Mesothelial cell of epicardium (in vitro differentiated cells): ENCODE results near the gene SLC9A9. TPM values are rescaled to one million over a fixed set of nuclear protein-coding genes. Genes with fewer than 3 reads are reported as not detected.

ENCODE experiments used
- DNase-seq, 2 experiments: peaks; one replicate each; pipeline ENCODE4 v3.0.0; 2021; ENCODE audit warnings: low spot score in 2 of 2; ENCODE audit not compliant: unreplicated experiment in 2 of 2
- H3K27ac Mint-ChIP-seq: 2 replicates; pipeline ENCODE4 v1.8.0; 2021; ENCODE audit warnings: mixed read lengths
- H3K27me3 Mint-ChIP-seq: 2 replicates; pipeline ENCODE4 v1.8.0; 2021; ENCODE audit warnings: low read depth, mixed read lengths
- H3K36me3 Mint-ChIP-seq: 2 replicates; pipeline ENCODE4 v1.8.0; 2021; ENCODE audit warnings: mixed read lengths
- H3K4me1 Mint-ChIP-seq: 2 replicates; pipeline ENCODE4 v1.8.0; 2021; ENCODE audit warnings: mixed read lengths
- H3K4me3 Mint-ChIP-seq: 2 replicates; pipeline ENCODE4 v1.8.0; 2021; ENCODE audit warnings: mild to moderate bottlenecking, moderate library complexity, mixed read lengths
- H3K9me3 Mint-ChIP-seq: 2 replicates; pipeline ENCODE4 v1.8.0; 2021; ENCODE audit warnings: mixed read lengths
- total RNA-seq: library from RNA; stranded (reverse); gene quantifications from 3 replicates; pipeline ENCODE4 v1.2.1, GENCODE V29; 2021
- TF ChIP-seq, protein P1 (sequence below): fragments of 200-600 bp; sonication (generic); IDR thresholded peaks from one replicate; pipeline ENCODE4 v1.5.0; 2021; ENCODE audit warnings: antibody characterized with exemption; ENCODE audit not compliant: unreplicated experiment

Gene SLC9A9
- total RNA-seq, 1 donor from 2014 or later, result 2.7 TPM

DNA sequence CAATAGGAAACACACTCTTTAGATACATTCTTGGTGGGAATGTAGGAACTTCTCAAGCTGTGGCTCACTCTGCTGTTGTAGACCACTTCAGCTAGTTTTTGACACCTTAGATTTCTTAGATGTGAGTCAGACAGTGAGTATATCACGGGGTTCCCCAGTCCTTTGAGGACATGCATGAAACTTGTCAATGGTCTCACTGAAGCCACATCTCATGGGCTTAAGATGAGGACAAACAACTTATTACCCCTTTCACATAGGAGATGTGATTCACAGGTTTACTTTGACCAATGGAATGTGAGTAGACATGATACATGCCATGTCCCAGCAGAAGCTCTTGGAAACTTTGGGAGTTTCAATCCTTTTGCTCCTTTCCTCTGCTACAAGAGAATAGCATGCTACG, 403.1 kb downstream of the SLC9A9 start:
- Mint-ChIP-seq H3K9me3 (no peaks in the 10 kb centered on the region), H3K27ac (no peak overlapping the region), H3K4me3 (no peak overlapping the region), H3K36me3 (no peaks in the 10 kb centered on the region), H3K4me1 (no peaks in the 10 kb centered on the region), H3K27me3 (no peaks in the 10 kb centered on the region)
- DNase-seq, result no peak
- TF ChIP-seq, protein P1, sequence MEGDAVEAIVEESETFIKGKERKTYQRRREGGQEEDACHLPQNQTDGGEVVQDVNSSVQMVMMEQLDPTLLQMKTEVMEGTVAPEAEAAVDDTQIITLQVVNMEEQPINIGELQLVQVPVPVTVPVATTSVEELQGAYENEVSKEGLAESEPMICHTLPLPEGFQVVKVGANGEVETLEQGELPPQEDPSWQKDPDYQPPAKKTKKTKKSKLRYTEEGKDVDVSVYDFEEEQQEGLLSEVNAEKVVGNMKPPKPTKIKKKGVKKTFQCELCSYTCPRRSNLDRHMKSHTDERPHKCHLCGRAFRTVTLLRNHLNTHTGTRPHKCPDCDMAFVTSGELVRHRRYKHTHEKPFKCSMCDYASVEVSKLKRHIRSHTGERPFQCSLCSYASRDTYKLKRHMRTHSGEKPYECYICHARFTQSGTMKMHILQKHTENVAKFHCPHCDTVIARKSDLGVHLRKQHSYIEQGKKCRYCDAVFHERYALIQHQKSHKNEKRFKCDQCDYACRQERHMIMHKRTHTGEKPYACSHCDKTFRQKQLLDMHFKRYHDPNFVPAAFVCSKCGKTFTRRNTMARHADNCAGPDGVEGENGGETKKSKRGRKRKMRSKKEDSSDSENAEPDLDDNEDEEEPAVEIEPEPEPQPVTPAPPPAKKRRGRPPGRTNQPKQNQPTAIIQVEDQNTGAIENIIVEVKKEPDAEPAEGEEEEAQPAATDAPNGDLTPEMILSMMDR, result no peak

DNA sequence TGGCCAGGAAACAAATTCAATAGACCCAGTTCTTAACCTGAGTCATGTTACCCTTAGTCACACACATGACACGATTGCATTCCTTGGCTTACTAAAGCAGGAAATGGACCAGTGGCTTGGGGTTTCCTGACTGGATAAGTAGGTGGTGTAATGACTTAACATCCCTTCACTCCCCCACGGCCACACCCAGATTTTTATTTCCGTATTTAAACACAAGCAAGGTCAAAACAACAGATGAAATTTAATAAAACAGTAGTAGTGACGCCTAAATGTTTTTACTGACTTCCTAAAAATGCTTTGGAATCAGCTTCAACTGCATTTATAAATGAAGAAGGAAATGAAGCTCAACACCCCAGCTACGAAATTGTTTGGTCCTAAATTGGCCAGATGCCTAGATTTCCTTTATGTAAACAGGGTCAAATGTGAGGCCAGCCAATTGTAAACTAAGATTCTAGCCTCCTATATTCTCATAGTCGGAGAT, 404.4 kb downstream of the SLC9A9 start:
- TF ChIP-seq, protein P1, result no peak
- Mint-ChIP-seq H3K9me3 (no peaks in the 10 kb centered on the region), H3K27ac (no peak overlapping the region), H3K4me1 (no peaks in the 10 kb centered on the region), H3K36me3 (no peaks in the 10 kb centered on the region), H3K4me3 (no peak overlapping the region), H3K27me3 (peaks cover 3% of the 10 kb centered on the region)
- no peak for DNase-seq

DNA sequence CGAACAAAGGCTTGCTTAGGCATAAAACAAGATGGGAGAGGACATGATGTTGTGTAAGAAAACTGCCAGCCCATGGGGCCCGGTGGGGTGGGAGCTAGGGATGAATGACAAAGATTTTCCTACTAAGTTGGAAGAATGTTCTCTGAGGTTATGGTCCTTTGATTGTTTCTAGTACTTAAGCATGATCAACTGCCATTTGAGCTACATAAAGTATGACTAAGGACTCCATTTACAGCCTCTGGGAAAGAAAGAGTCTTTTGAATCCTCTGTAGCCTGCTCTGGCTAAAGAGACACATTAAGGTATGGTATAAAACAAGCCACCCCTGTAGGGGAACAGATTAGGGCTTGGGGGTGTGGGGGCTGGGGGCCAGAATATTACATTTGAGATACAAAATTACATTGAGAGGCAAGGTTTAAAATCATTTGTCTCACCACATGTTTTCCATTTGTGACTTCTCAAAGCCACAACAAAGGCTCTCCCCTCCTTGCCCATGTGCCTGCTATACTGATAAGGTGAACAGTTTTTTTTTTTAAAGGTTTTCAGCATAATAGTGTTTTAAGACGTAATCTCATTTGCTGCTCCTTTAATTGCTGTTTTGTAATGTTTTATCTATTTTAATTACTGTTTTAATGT, 405.3 kb downstream of the SLC9A9 start:
- Mint-ChIP-seq H3K4me3 (no peak overlapping the region), H3K27me3 (peaks cover 3% of the 10 kb centered on the region), H3K9me3 (no peaks in the 10 kb centered on the region), H3K4me1 (no peaks in the 10 kb centered on the region), H3K27ac (no peak overlapping the region), H3K36me3 (no peaks in the 10 kb centered on the region)
- no peak for DNase-seq
- TF ChIP-seq, protein P1, result no peak

DNA sequence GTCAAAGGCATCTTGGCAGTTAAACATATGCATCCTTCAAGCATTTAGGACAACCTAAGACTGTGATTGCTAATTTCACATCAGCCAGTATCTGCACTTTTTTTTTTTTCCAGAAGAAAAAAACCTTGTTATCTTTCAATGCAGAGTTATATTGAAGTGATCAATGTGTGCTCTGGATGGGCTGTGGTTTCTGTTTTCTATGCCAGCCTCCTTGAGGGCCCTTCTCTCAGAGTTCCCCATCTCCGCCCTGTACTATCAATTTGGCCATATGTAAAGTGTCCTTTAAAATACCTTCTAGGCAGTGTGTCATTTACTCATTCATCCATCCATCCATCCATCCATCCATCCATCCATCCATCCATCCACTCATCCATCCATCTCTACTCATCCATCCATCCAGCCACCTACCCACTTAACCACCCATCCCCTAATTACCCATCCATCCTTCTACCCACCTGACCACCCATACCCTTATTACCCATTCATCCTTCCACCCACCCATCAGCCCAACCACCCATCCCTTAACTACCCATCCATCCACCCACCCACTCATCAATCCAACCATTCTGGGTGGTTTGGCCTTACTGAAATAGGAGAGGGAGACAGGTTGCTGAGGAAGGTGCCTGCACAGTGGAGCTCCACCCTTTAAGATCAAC, 406.6 kb downstream of the SLC9A9 start:
- Mint-ChIP-seq H3K27me3 (peaks cover 3% of the 10 kb centered on the region), H3K9me3 (no peaks in the 10 kb centered on the region), H3K27ac (no peak overlapping the region), H3K4me1 (no peaks in the 10 kb centered on the region), H3K4me3 (no peak overlapping the region), H3K36me3 (no peaks in the 10 kb centered on the region)
- no peak for DNase-seq
- TF ChIP-seq, protein P1, result no peak

DNA sequence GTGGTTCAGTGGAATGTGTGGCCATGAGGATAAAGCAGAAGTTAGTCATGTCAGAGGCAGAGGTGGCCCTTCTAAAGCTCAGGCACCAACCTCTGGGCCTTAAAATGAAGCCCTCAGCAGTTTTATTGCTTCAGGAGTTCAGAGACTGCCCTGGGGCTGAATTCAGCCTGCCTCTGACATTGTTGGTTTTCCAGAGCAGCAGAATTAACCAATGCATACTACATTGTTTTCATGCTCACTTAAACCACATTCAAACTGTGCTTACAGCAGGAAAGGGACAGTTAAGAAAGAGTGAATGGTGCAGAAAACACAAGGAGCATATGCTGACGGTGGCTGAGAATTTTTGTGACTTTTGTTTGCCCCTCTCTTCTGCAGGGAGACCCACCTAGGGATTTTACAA, 408.5 kb downstream of the SLC9A9 start:
- Mint-ChIP-seq H3K9me3 (no peaks in the 10 kb centered on the region), H3K27me3 (peaks cover 3% of the 10 kb centered on the region), H3K4me3 (no peak overlapping the region), H3K4me1 (no peaks in the 10 kb centered on the region), H3K27ac (no peak overlapping the region), H3K36me3 (no peaks in the 10 kb centered on the region)
- TF ChIP-seq, protein P1, result no peak
- no peak for DNase-seq
